Epithelial cell of esophagus (primary cell): ENCODE measurements around the gene ZBP1.

Source experiments
- DNase-seq: peaks from one replicate; pipeline ENCODE4 v3.0.0; 2010; ENCODE audit warnings: low read depth
- H3K4me3 ChIP-seq: 2 replicates; pipeline ENCODE4 v1.5.1; 2011; ENCODE audit warnings: mild to moderate bottlenecking, low read length, control low read depth
- TF ChIP-seq, protein P1 (sequence below): IDR thresholded peaks from 2 replicates; pipeline ENCODE4 v1.5.1; 2011; ENCODE audit warnings: low read depth, mild to moderate bottlenecking, low read length, control low read depth, inconsistent platforms; ENCODE audit not compliant: insufficient read depth; ENCODE audit errors: missing control alignments

The ZBP1 gene

DNA sequence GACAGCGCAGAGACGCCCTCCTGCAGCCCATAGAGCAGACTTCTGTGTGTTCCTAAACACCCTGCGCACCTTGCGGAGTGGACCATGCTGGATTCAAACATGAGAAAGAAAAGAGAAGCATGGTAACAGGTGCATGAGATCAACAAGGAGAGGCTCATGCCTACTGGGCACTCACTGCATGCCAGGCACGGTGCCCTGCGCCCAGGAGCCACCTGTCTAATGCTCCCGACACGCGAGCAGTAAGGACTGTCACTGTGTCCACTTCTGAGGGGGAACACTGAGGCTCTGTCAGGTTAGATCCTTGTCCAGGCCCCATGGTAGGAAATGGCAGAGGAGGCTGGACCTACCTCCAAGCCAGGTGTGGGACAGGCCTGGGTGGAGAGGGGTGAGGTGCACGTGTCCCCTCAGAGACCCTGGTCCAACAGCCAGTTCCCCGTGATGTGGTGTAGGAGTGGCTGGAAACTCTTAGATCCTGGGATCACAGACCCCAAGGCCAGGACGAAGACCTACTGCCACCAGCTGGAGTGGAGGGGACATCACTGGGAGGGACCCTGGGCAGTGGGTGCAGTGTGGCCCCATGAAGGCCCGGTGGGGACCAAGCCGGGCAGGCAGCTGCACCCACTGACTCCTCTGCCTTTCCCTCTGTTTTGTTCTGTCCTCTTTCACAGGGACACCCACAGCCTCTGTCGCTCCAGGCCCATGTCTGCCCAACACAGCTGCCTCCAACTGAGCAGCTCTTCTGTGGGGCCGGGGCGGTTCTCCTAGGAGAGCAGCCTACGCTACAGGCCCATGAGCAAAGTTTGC, 29.5 kb downstream of the ZBP1 start:
- DNase-seq: no peak
- TF ChIP-seq, protein P1, sequence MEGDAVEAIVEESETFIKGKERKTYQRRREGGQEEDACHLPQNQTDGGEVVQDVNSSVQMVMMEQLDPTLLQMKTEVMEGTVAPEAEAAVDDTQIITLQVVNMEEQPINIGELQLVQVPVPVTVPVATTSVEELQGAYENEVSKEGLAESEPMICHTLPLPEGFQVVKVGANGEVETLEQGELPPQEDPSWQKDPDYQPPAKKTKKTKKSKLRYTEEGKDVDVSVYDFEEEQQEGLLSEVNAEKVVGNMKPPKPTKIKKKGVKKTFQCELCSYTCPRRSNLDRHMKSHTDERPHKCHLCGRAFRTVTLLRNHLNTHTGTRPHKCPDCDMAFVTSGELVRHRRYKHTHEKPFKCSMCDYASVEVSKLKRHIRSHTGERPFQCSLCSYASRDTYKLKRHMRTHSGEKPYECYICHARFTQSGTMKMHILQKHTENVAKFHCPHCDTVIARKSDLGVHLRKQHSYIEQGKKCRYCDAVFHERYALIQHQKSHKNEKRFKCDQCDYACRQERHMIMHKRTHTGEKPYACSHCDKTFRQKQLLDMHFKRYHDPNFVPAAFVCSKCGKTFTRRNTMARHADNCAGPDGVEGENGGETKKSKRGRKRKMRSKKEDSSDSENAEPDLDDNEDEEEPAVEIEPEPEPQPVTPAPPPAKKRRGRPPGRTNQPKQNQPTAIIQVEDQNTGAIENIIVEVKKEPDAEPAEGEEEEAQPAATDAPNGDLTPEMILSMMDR: no peak

DNA sequence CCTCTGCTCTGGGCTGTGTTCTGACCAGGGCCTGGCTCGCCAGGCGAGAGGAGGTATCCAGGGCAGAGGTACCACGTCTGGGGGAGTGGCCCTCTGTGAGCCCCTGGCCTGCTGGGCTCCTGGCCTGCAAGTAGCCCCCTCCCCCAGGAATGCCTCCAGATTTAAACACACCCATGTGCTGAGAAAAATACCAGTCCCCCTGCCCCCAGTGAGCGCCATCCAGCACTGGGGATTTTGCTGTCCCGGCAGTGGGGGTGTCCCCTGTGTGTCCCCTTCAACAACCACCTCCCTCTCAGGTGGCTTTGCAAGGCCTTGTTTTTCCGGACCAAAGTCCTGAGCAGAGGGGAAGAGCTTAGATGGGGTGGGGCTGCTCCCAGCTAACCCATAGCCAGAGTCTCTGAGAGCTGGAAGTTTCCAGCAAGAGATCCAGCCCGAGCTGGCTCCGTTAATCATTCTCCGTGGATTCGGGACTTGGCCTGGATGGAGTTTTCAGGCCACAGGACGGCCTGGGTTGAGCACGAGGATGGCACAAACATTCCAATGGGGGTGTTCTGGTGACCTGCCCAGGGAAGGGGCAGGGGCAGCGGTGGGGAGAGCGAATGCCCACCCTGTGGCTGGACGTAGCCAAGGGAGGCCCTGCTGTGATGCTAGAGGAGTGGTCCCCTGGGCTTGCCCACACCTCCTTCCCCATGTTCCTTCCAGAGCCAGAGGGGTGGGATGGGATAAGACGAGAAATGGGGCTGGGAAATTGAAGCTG, 30.3 kb downstream of the ZBP1 start:
- no peak for DNase-seq
- TF ChIP-seq, protein P1: no peak
- H3K4me3 ChIP-seq: no peak overlapping the region

More for the DNA sequence above, 29.5 kb downstream of the ZBP1 start:
- no peak overlapping the region for H3K4me3 ChIP-seq

DNA sequence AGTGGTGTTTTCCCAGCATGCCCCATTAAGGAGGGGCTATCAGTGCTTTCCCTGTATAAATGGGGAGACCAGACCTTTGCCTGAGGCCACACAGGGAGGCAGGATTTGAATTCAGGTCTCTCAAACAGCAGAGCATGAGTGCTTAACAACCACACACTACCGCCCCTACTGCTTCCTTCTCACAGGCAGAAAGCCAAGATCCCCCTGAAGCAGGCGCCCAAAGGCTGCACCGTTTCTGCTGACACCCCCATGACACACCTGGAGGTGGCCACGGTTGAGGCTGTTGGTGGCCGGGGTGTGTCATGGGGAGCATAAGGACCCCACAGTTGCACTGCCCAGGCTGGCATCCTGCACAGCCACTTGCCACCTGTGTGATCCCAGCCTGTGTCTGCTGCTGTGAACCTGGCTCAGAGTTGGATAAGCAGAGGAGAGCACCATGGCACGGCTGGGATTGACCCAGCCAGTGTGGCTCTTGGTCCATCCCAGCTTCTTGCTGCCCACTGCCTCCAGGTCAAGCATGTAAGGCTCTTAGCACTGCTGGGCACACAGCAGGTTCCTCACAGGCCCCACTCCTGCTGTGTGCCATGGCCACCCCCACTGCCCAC, 31.0 kb downstream of the ZBP1 start:
- H3K4me3 ChIP-seq: no peak overlapping the region
- no peak for DNase-seq
- TF ChIP-seq, protein P1: no peak

DNA sequence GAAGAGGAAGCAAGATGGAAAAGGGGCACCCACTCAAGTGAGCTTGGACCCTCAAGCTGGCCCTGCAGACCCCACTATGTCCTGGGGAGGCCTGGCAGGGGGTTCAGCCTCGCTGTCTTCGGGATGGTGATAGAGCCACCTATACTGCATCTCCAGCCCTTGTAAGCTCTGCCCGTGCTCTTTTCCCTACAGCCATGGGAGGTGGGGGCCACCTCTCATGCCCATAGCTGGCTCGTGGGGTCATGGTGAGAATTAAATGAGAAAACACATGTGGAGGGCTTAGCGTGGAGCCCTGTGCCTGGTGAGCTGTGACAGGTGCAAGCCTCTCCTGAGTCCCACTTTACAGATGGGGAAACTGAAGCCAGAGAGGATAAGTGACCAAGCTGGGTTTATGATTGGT, 31.6 kb downstream of the ZBP1 start:
- DNase-seq: no peak
- H3K4me3 ChIP-seq: no peak overlapping the region
- TF ChIP-seq, protein P1: no peak

DNA sequence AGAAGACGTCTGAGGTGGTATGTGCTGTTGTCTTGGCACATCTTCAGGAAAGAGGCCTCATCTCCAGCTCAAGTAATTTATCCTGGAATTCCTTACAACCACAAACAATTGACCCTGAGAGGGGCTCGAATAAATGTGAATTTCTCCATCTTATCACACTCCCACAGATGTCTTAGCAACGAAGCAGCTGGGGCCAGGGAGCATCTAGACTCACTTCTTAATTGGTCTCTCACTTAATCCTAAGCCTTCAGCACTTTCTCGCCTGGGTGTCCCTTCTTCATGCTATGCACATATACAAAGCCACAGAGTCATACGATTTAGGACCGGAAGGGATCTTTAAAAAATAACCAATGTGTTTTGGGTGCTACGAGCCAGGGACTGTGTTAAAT, 32.2 kb downstream of the ZBP1 start:
- H3K4me3 ChIP-seq: no peak overlapping the region
- TF ChIP-seq, protein P1: no peak
- no peak for DNase-seq

DNA sequence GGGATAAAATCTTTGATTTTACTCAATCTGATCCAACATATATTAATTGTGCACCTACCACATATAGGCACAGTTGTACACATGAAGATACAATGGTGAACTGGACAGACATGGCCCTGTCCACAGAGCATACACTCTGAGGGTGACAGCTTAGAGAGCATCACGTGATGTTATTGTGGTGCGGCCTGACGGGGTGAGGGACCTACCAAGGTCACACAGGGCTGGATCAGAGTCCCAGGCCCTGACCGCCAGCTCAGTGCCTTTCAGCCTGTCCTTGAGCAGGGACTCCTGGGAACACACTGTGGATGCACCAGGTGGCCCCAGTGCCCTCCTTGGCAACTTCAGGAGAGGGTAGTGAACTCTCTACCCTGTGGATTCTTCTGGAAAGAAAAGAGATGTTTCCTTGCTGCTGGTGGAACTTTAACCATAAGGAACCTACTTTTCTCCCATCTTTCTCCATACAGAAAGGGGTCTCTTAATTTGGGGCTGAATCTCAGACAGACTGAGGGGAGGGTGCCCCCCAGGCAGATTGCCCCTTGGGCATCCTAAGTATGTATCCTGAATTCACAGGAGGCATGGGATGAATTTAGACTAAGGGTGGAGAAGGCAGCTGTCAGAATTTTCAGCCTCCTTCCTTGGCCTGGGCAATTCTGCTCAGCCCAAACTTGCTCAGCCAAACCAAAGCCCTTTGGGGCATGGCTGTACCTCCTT, 32.8 kb downstream of the ZBP1 start:
- H3K4me3 ChIP-seq: no peak overlapping the region
- TF ChIP-seq, protein P1: no peak
- DNase-seq: no peak
